HG02763 (cell line): ENCODE measurements around the gene TRMT5.
A peak's percentile ranks its signal among the peaks of the same experiment; 100 is the strongest.

Source experiments
- ATAC-seq: cut with Tn5 transposase; IDR thresholded peaks from one replicate; pipeline ENCODE4 v1.9.1; 2021; ENCODE audit warnings: mild to moderate bottlenecking, moderate library complexity; ENCODE audit not compliant: unreplicated experiment

Gene TRMT5

GRCh38 chr14:60968099-60968498 is 12.8 kb downstream of the TRMT5 start:
- no peak for ATAC-seq

GRCh38 chr14:60965402-60965801 is 15.5 kb downstream of the TRMT5 start:
- ATAC-seq, result no peak

GRCh38 chr14:60964904-60965303 is 16.0 kb downstream of the TRMT5 start:
- no peak for ATAC-seq

GRCh38 chr14:60963761-60964160 is 17.1 kb downstream of the TRMT5 start:
- no peak for ATAC-seq

- no peak for ATAC-seq
These were observed 22.7 kb downstream of the TRMT5 start for GRCh38 chr14:60958146-60958545.

GRCh38 chr14:60956632-60957031 is 24.2 kb downstream of the TRMT5 start:
- ATAC-seq, result no peak

- no peak for ATAC-seq
These were observed 24.7 kb downstream of the TRMT5 start for GRCh38 chr14:60956202-60956601.

GRCh38 chr14:60951776-60952435 is 29.0 kb downstream of the TRMT5 start:
- ATAC-seq, result no peak

- no peak for ATAC-seq
These were observed 34.1 kb downstream of the TRMT5 start for GRCh38 chr14:60946773-60947172.

- no peak for ATAC-seq
These were observed 34.9 kb downstream of the TRMT5 start for GRCh38 chr14:60945984-60946383.

GRCh38 chr14:60944204-60944603 is 36.7 kb downstream of the TRMT5 start:
- no peak for ATAC-seq

- no peak for ATAC-seq
These were observed 37.2 kb downstream of the TRMT5 start for GRCh38 chr14:60943637-60944032.

- no peak for ATAC-seq
These were observed 45.6 kb downstream of the TRMT5 start for GRCh38 chr14:60935319-60935718.

GRCh38 chr14:60933920-60934655 is 46.8 kb downstream of the TRMT5 start:
- no peak for ATAC-seq

- no peak for ATAC-seq
These were observed 49.7 kb downstream of the TRMT5 start for GRCh38 chr14:60931218-60931617.

GRCh38 chr14:60926002-60926401 is 54.9 kb downstream of the TRMT5 start:
- peak; percentile 96 for ATAC-seq

- ATAC-seq, result no peak
These were observed 55.6 kb downstream of the TRMT5 start for GRCh38 chr14:60925286-60925685.

- ATAC-seq, result no peak
These were observed 58.8 kb downstream of the TRMT5 start for GRCh38 chr14:60922050-60922449.
